LNCAP (cell line): ENCODE data around the gene TMEM125.

ENCODE experiments used
- TF ChIP-seq, protein P1 (sequence below): fragments of 450-650 bp; IDR thresholded peaks from 2 replicates; pipeline ENCODE4 v1.5.1; 2017; ENCODE audit warnings: mild to moderate bottlenecking

TMEM125 gene

DNA sequence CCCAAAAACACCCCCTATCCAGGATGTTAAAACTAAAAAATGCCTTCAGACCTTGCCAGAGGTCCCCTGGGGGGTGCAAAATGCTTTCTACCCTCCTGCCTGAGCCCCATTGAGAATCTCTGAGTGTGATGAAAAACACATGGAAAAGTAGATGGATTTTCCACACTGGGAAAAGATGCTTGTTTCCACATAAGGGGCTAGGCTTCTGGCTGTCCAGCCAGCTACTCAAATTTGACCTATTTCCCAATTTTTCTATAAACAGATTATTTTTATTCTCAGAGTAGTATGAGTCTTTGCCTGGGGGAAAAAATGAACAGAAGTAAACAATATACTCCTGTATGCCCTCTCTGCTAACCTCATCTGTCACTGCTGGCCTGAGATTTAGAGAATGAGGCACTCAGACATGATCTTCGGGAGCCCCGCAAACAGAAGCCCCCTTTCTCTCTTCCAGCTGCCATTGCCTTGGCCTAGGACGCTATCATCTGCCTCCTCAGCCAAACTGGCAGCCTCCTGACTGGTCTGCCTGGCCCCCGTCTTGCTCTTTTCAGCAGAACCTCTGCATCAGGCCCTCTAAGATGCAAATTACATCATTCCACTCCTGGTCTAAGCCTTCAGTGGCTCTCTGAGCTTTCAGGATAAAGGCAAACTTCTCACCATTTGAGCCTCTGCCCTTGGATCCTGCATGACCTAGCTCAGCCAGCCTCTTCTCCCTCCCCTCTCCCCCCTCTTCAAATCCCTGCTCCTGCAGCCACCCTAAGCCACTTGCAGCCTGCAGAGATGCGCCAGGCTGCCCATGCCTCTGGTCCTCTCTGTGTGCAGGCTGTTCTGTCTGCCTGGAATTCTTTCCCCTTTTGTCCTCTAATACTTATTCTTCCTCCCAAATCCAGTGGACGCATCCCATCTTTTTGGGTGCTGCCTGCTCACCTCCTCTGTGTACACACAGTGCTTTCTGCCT, 39.7 kb upstream of the TMEM125 start:
- TF ChIP-seq, protein P1, sequence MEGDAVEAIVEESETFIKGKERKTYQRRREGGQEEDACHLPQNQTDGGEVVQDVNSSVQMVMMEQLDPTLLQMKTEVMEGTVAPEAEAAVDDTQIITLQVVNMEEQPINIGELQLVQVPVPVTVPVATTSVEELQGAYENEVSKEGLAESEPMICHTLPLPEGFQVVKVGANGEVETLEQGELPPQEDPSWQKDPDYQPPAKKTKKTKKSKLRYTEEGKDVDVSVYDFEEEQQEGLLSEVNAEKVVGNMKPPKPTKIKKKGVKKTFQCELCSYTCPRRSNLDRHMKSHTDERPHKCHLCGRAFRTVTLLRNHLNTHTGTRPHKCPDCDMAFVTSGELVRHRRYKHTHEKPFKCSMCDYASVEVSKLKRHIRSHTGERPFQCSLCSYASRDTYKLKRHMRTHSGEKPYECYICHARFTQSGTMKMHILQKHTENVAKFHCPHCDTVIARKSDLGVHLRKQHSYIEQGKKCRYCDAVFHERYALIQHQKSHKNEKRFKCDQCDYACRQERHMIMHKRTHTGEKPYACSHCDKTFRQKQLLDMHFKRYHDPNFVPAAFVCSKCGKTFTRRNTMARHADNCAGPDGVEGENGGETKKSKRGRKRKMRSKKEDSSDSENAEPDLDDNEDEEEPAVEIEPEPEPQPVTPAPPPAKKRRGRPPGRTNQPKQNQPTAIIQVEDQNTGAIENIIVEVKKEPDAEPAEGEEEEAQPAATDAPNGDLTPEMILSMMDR = no peak

DNA sequence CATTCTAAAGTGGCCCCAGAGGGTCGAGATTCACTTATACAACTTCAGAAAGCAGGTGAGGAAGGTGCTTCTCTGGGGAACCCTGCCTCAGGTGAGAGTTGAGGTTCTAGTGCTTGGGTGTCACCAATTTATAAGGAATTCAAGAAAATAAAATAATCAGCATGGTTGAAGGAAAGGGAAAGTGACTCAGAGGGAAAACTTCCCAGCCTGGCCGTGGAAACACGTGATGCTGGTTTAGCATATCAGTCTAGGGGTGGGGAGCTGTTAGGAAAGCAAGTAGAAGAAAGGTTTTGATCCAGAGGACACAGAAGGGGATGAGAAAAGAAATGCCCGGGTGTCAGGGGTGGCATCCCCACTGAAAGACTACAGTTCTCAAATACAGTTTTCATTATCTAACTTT, 37.7 kb upstream of the TMEM125 start:
- TF ChIP-seq, protein P1 = no peak

DNA sequence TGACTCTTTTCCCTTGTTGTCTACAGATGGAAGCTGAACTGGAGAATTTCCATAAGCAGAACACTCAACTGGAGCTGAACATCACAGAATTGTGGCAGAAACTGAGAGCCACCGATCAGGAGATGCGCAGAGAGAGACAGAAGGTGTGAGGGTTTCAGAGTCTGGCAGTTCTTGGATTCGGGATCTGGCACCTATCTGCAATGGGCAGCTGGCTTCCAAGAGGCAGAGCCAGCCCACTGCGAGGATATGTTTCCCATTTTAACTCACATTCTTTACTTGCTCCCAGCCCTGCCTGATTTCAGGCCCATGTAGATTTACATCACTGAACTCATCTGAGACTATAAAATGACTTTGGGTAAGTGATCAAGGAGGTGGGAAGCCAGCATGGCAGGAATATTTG, 37.3 kb upstream of the TMEM125 start:
- TF ChIP-seq, protein P1 = no peak

DNA sequence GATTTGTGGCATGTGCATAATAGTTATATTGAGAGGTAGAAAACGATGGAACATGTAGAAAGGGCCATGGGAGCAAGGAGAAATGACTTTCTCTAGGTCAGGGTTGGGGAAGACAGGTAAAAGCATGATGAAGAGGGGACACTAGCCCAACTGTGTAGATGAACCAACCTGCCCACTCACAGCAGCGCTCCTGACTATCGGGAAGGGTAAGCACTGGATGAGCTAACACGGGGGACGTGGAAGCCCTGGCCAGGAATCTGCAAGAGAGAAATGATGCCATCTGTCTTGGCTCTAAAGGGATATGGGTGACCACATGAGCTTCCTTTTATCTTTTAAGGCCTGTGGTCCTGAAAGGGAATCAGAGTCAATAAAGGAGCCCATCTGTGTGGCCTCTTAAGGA, 36.2 kb upstream of the TMEM125 start:
- TF ChIP-seq, protein P1 = no peak

DNA sequence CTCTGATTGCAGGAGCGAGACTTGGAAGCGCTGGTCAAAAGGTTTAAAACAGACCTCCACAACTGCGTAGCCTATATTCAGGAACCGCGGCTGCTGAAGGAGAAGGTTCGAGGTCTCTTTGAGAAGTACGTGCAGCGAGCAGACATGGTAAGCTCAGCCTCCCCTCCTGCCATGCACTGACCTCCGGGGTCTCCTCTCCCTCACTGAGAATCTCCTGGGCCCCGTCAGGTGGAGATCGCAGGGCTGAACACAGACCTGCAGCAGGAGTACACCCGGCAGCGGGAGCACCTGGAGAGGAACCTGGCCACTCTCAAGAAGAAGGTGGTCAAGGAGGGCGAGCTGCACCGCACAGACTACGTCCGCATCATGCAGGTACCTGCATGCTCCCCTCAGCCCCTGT, 35.5 kb upstream of the TMEM125 start:
- TF ChIP-seq, protein P1 = no peak

DNA sequence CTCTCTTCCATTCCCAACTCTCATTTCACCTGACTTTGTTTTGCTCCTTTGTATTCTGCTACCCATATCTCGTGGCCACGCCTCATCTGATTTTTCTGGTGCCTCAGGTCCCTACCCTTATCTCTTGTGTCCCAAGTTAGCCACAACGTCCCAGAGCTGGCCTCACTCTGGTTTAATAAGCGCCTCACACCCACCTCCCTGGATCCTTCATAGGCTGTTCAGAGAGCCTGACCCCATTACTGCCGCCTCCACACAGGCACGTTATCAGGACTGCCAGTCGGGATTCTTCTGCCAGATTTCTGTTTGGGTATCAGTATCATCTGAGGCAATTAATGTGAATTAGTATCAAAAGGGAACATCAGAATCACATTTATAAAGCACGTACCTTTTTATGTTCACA, 34.7 kb upstream of the TMEM125 start:
- TF ChIP-seq, protein P1 = no peak

DNA sequence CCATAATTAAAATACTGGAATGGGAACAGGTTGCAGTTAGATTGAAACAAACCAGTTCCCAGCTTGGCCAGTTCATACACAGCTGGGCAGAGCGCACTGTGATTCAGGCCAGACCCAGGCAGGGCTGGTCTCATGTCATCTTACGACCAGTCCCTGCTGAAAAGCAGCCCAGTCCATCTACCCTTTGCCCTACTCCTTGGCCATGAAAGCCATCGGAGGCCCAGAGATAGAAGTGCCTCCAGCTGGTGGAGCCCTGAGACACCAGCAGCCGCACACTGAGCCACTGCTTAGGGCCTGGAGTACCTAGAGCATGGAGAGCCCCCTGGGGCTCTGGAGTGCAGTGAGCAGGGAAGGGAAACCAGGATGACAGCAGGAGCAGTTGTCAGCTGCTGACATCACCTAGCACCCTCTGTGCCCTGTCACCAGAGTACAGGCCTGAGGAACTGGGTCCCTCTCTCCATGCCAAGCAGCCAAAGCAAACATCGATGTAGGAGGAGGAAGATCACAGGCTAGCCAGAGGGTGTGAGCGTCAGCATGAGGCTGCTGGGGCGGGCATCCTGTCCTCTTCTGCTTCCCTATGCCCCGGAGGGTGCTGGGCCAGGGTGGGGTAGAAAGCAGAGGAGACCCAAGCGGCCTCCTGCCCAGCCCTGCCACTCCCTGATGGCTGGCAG, 34.2 kb upstream of the TMEM125 start:
- TF ChIP-seq, protein P1 = no peak
